ENCODE results near the gene FAM151B. TPM values are rescaled to one million over a fixed set of nuclear protein-coding genes. Genes with fewer than 3 reads are reported as not detected.

Gene FAM151B
- total RNA-seq, 1 donor from 2014 or later, result 3.8 TPM

DNA sequence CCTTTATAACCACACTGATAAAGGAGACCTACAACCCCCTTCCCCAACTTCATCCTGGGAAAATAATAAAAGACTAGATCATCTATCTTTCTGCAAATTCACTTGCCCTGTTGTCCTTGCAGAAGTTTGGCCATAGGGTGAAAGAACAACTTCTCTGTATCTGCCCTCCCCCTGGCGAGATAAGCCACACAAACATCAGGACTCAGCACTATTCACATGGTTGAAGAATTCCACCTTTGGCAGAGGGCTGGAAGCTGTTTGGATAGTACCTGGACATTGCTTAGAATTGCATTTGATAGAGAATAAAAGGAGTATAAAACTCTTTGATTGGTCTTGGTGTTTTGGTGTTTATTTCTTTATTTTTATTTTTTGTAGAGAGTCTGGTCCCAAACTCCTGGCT is 16.9 kb downstream of the FAM151B start:
- TF ChIP-seq, protein P1, sequence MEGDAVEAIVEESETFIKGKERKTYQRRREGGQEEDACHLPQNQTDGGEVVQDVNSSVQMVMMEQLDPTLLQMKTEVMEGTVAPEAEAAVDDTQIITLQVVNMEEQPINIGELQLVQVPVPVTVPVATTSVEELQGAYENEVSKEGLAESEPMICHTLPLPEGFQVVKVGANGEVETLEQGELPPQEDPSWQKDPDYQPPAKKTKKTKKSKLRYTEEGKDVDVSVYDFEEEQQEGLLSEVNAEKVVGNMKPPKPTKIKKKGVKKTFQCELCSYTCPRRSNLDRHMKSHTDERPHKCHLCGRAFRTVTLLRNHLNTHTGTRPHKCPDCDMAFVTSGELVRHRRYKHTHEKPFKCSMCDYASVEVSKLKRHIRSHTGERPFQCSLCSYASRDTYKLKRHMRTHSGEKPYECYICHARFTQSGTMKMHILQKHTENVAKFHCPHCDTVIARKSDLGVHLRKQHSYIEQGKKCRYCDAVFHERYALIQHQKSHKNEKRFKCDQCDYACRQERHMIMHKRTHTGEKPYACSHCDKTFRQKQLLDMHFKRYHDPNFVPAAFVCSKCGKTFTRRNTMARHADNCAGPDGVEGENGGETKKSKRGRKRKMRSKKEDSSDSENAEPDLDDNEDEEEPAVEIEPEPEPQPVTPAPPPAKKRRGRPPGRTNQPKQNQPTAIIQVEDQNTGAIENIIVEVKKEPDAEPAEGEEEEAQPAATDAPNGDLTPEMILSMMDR (IDR thresholded peaks at IDR 0.05; ENCODE audit: insufficient read depth, low read length, poor library complexity, severe bottlenecking), result no peak
- Histone ChIP-seq H3K36me3 (ENCODE audit: control insufficient read depth, insufficient read depth, low read length) (no peaks in the 10 kb centered on the region), H3K27me3 (ENCODE audit: control insufficient read depth, insufficient read depth, low read length) (no peaks in the 10 kb centered on the region), H3K4me3 (ENCODE audit: low read depth, low read length) (no peak overlapping the region)
- DNase-seq (ENCODE audit: low read depth), result no peak

DNA sequence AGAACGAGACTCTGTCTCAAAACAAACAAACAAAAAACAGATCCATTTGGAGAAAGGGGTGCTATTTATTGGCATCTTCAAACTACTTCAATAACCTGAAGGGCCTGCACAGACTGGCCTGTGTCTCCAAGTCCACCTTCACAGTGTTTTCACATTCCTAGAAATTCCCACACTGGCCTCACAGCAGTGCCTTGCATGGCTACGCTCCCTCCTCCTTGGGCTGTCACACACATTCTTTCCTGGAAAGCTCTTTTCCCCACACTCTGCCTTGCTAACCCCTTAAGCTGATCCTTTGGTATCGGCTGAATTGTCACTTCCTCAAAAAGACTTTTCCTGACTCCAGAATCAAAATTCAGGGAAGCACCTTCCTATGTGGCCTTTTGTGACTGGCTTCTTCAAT is 19.8 kb downstream of the FAM151B start:
- no peak overlapping the region for H3K4me3 ChIP-seq (ENCODE audit: low read depth, low read length)
- H3K27me3 ChIP-seq (ENCODE audit: control insufficient read depth, insufficient read depth, low read length), result no peaks in the 10 kb centered on the region
- H3K36me3 ChIP-seq (ENCODE audit: control insufficient read depth, insufficient read depth, low read length), result no peaks in the 10 kb centered on the region
- DNase-seq (ENCODE audit: low read depth), result no peak
- TF ChIP-seq, protein P1 (IDR thresholded peaks at IDR 0.05; ENCODE audit: insufficient read depth, low read length, poor library complexity, severe bottlenecking), result no peak

- peaks cover 1% of the 10 kb centered on the region for H3K36me3 ChIP-seq (ENCODE audit: control insufficient read depth, insufficient read depth, low read length)
These were observed 20.9 kb downstream of the FAM151B start for GRCh38 chr5:80508844-80509243.

DNA sequence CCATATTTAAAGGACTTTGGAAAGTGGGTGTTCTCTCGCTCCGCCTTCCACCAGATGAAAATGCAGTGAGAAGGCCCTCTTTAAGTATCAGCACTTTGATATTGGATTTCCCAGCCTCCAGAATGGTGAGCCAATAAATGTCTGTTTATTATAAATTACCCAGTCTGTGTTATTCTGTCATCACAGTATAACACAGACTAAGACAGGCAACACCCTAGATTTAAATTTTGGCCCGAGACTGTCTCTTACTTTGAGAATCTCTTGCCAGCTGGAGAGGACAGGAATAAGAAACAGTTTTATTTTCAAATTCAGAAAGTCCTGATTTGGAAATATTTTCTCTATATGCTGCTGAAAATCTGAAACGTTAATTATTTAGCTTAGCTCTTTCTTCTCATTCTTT is 21.5 kb downstream of the FAM151B start:
- Histone ChIP-seq H3K27me3 (ENCODE audit: control insufficient read depth, insufficient read depth, low read length) (no peaks in the 10 kb centered on the region), H3K36me3 (ENCODE audit: control insufficient read depth, insufficient read depth, low read length) (peaks cover 1% of the 10 kb centered on the region), H3K4me3 (ENCODE audit: low read depth, low read length) (no peak overlapping the region)
- TF ChIP-seq, protein P1 (IDR thresholded peaks at IDR 0.05; ENCODE audit: insufficient read depth, low read length, poor library complexity, severe bottlenecking), result no peak
- no peak for DNase-seq (ENCODE audit: low read depth)

More at GRCh38 chr5:80508844-80509243, 20.9 kb downstream of the FAM151B start:
- DNase-seq (ENCODE audit: low read depth), result no peak
- Histone ChIP-seq H3K27me3 (ENCODE audit: control insufficient read depth, insufficient read depth, low read length) (no peaks in the 10 kb centered on the region), H3K4me3 (ENCODE audit: low read depth, low read length) (no peak overlapping the region)
- TF ChIP-seq, protein P1 (IDR thresholded peaks at IDR 0.05; ENCODE audit: insufficient read depth, low read length, poor library complexity, severe bottlenecking), result no peak

GRCh38 chr5:80516826-80517225 is 28.9 kb downstream of the FAM151B start:
- DNase-seq (ENCODE audit: low read depth), result peak; percentile 90
- TF ChIP-seq, protein P1 (IDR thresholded peaks at IDR 0.05; ENCODE audit: insufficient read depth, low read length, poor library complexity, severe bottlenecking), result no peak
- Histone ChIP-seq H3K36me3 (ENCODE audit: control insufficient read depth, insufficient read depth, low read length) (peaks cover 1% of the 10 kb centered on the region), H3K4me3 (ENCODE audit: low read depth, low read length) (no peak overlapping the region), H3K27me3 (ENCODE audit: control insufficient read depth, insufficient read depth, low read length) (no peaks in the 10 kb centered on the region)

- Histone ChIP-seq H3K36me3 (ENCODE audit: control insufficient read depth, insufficient read depth, low read length) (no peaks in the 10 kb centered on the region), H3K27me3 (ENCODE audit: control insufficient read depth, insufficient read depth, low read length) (no peaks in the 10 kb centered on the region), H3K4me3 (ENCODE audit: low read depth, low read length) (no peak overlapping the region)
- TF ChIP-seq, protein P1 (IDR thresholded peaks at IDR 0.05; ENCODE audit: insufficient read depth, low read length, poor library complexity, severe bottlenecking), result no peak
- no peak for DNase-seq (ENCODE audit: low read depth)
These were observed 52.8 kb downstream of the FAM151B start for GRCh38 chr5:80540691-80541090.

All from kidney epithelial cell (primary cell).